AG04449 (cell line): ENCODE results near the gene ZC2HC1C.

ENCODE experiments used
- CTCF ChIA-PET: fragments of 350-600 bp; formaldehyde crosslinking; extraction: SDS; loops from one replicate; lab custom pipeline; 2021; ENCODE audit warnings: antibody characterized with exemption; lab: Yijun Ruan, JAX
- POLR2A ChIA-PET: fragments of 400-600, 350-600 bp; formaldehyde crosslinking; extraction: SDS; loops from one replicate; lab custom pipeline; 2020; ENCODE audit warnings: antibody characterized with exemption, inconsistent platforms; lab: Yijun Ruan, JAX
- DNase-seq: peaks from one replicate; pipeline ENCODE4 v3.0.0-alpha.2; 2010; ENCODE audit warnings: low read depth, low spot score
- H3K4me3 ChIP-seq: 2 replicates; pipeline ENCODE4 v1.5.1; 2011; ENCODE audit warnings: low read depth, mild to moderate bottlenecking, control low read depth, low read length
- CTCF ChIP-seq: IDR thresholded peaks from one replicate; pipeline ENCODE4 v1.5.1; 2011; ENCODE audit warnings: mild to moderate bottlenecking, moderate library complexity, low read length, control low read depth, inconsistent platforms; ENCODE audit not compliant: insufficient read depth; ENCODE audit errors: missing control alignments

The ZC2HC1C gene

GRCh38 chr14:75088566-75089373 is 19.3 kb downstream of the ZC2HC1C start:
- ChIA-PET CTCF (interaction anchor here (0.6 to 12.6 kb wide), 59 partner anchors 8 to 480 kb away, joined by 3 to 296 read pairs (median 6); partner anchors contain the start of genes ACYP1, MLH3, PGF and PROX2), POLR2A (no interaction called here)
- no peak overlapping the region for H3K4me3 ChIP-seq
- peak; percentile 60 for TF ChIP-seq CTCF
- no peak for DNase-seq

- POLR2A ChIA-PET, result interaction anchor here (0.7 kb wide), 1 partner anchor 36 kb away, joined by 4 read pairs; the partner anchor contains the start of gene NEK9
- TF ChIP-seq CTCF, result no peak
- H3K4me3 ChIP-seq, result no peak overlapping the region
- CTCF ChIA-PET, result interaction anchor here (0.9 to 12.6 kb wide), 20 partner anchors 10 to 231 kb away, joined by 3 to 296 read pairs (median 14); partner anchors contain the start of genes PGF, RPS6KL1 and ZC2HC1C
- no peak for DNase-seq
These were observed 20.9 kb downstream of the ZC2HC1C start for GRCh38 chr14:75090353-75090752.

- ChIA-PET CTCF (interaction anchor here (1.1 to 12.6 kb wide), 13 partner anchors 9 to 231 kb away, joined by 3 to 296 read pairs (median 8); partner anchors contain the start of genes PGF and ZC2HC1C), POLR2A (no interaction called here)
- no peak for DNase-seq
- H3K4me3 ChIP-seq, result no peak overlapping the region
- TF ChIP-seq CTCF, result no peak
These were observed 21.8 kb downstream of the ZC2HC1C start for GRCh38 chr14:75091251-75091650.

- no peak for DNase-seq
- no peak for TF ChIP-seq CTCF
- no peak overlapping the region for H3K4me3 ChIP-seq
- POLR2A ChIA-PET, result no interaction called here
- CTCF ChIA-PET, result interaction anchor here (6.9 to 12.6 kb wide), 3 partner anchors 8 to 188 kb away, joined by 50 to 296 read pairs (median 182); partner anchors contain the start of gene PGF
These were observed 23.3 kb downstream of the ZC2HC1C start for GRCh38 chr14:75092698-75093097.

GRCh38 chr14:75094896-75095295 is 25.5 kb downstream of the ZC2HC1C start:
- peak; percentile 12 for DNase-seq
- CTCF ChIA-PET, result interaction anchor here (1.1 to 12.6 kb wide), 3 partner anchors 149 to 190 kb away, joined by 3 to 296 read pairs (median 7); no protein-coding TSS in a partner anchor
- no peak for TF ChIP-seq CTCF
- no peak overlapping the region for H3K4me3 ChIP-seq
- POLR2A ChIA-PET, result no interaction called here

GRCh38 chr14:75095690-75096089 is 26.2 kb downstream of the ZC2HC1C start:
- no peak overlapping the region for H3K4me3 ChIP-seq
- no peak for TF ChIP-seq CTCF
- CTCF ChIA-PET, result interaction anchor here (0.9 to 12.6 kb wide), 6 partner anchors 15 to 234 kb away, joined by 3 to 296 read pairs (median 6); no protein-coding TSS in a partner anchor
- POLR2A ChIA-PET, result no interaction called here
- DNase-seq, result no peak
